GM04504 (cell line): Measurements from ENCODE around the gene CRAMP1.
A peak's percentile ranks its signal among the peaks of the same experiment; 100 is the strongest.

Experiments used
- DNase-seq: peaks from one replicate; pipeline ENCODE4 v3.0.0-alpha.2; 2012; ENCODE audit warnings: low read depth

Gene CRAMP1

DNA sequence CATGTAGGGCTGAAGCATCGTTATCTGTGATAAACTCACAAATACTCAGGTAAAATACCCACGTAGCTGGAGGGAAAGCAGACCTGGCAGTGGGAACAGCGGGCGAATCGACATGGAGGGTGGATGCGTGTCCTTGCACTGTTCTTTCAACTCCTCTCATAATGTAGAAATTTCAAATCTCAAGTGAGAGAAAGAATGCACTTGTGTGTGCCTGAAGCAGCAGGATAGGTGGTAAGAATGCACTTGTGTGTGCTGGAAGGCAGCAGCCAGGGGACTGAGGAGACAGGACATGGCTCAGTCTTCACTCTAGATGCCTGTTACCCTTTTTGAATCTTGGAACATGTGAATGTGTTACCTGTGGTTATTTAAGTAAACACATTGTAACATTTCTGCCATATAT lies 10.7 kb upstream of the CRAMP1 start:
- no peak for DNase-seq

DNA sequence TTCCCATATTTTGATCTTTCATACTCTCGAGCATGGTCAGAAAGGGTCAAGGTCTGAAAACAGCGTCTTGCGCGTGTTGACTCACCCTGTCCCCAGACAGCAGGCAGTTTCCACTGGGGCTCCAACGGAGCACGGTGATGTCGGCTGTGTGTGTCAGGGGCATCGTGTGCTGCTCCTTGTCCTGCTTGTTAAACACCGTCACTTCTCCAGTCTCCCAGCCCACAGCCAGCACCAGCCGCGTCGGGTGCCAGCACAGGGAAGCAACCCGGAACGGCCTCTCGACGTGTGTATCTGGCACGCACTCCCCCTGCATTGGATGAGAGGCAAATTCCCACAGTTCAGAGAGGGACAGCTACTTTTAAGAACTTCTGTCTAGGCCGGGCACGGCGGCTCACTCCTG lies 9.9 kb upstream of the CRAMP1 start:
- no peak for DNase-seq

DNA sequence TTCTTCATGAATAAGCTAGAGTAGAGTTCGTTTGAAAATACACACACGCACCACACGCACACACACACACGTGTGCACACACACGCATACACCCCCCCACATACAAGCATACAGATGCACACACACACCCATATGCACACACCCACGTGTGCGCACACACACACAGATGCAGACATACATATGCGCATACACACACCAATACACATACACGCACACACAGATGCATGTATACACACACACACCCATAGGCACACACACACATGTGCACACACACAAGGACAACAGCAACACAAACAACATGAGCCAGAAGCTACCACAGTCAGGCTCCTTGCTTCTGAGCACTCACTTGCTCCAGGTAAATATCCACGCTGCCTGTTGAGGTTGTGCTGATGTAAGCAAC lies 5.4 kb upstream of the CRAMP1 start:
- DNase-seq = no peak

DNA sequence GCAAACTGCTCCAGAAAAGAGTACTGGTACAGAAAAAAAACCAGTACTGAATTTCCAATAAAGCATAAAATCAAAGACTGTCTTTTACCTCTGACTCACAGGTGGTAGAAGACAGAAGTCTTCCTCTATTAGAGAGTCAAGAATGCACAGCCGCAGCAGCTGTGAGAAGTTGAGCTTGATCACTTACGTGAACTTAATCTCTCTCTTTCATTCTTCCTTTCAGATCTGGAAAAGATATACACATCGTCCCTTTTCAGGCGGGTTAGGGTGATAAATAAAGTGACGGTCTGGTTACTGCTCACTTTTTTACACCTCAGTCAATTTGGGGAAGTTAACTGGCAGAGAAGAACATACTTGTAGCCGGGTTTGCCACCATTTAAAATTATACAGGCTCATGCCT lies 4.2 kb upstream of the CRAMP1 start:
- no peak for DNase-seq

DNA sequence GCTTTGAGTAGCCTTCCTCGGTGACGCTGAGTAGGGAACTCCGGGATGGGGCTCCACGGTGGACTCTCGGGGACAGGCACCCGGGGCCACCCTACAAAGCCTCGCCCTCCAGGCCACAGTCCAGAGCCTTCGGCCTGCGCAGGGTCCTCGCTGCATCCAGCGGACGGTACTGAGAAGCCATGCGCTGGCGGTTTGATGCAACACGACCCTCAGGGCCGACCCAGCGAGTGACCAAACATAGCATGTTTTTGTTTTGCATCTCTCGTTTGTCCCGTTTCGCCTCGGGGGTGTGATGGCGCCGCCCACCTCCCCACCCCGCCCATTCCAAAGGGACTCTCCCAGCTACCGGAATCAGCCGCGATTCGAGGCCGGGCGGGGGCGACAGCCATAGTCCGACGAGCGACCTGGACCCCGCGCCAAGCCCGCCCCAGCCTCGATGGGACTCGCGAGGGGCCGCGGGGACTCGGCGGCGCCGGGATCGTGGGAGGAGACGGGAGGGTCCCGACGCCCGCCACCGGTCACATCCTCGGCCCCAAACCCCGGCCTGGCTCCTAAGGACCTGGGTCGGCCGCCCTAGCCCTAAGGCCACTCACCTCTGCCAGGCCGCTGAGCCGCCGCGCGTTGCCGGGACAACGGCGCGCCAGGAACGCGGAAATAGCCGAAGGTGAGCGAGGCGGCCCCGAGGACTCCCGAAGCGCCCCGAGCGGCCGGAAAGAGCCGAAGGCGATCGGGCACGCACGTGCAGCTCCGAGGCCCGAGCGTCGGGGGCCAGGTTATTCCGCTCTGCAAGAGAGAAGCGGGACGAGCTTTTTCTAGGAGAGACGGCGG lies 1.9 kb upstream of the CRAMP1 start:
- peak; percentile 73 for DNase-seq

DNA sequence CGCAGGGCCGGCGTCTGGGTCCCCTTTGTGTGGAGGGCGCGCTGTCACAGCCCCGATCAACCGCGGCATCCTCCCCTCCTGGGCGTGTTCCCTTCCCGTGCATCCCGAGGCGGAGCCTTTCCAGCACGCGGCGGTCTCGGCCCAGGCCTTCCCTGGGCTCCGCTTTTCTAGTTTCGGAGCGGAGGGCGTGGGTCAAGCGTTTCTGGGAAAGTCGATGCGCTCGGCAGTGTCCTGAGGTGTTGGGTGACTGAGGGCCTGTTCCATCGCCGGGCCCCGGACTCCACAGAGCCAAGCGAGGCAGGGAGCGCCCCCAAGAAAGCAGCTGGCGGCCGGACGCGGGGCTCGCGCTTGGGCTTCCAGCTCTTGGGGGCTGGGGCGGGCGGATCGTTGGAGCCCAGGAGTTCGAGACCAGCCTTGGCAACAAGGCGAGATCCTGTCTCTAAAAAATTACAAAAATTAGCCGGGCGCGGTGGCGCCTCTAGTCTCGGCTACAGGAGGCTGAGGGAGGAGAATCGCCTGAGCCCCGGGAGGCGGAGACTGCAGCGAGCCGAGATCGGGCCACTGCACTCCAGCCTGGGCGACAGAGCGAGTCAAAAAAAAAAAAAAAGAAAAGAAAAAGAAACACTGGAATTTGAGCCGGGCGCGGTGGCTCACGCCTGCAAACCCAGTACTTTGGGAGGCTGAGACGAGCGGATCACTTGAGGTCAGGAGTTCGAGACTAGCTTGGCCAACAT lies 1.1 kb upstream of the CRAMP1 start:
- DNase-seq = no peak

DNA sequence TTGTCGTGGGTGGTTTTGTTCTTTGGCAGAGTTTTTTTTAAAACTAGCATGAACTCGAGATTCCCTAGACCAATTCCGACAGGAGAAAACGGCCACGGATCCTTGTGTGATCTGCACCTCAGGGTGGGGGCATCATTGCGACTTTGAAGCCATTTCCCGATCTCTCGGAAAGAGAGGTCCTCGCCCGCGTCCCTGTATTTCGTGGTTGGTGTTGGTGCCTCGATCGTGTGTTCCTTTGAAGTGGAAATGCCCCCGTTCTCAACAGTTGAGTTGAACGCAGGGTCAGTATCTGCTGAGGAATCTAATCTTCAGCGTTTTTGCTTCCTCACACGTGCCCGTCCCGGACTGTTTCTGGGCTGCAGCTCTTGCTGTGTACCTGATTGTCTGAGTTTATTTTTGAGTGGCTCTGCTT lies 1.1 kb downstream of the CRAMP1 start:
- no peak for DNase-seq

DNA sequence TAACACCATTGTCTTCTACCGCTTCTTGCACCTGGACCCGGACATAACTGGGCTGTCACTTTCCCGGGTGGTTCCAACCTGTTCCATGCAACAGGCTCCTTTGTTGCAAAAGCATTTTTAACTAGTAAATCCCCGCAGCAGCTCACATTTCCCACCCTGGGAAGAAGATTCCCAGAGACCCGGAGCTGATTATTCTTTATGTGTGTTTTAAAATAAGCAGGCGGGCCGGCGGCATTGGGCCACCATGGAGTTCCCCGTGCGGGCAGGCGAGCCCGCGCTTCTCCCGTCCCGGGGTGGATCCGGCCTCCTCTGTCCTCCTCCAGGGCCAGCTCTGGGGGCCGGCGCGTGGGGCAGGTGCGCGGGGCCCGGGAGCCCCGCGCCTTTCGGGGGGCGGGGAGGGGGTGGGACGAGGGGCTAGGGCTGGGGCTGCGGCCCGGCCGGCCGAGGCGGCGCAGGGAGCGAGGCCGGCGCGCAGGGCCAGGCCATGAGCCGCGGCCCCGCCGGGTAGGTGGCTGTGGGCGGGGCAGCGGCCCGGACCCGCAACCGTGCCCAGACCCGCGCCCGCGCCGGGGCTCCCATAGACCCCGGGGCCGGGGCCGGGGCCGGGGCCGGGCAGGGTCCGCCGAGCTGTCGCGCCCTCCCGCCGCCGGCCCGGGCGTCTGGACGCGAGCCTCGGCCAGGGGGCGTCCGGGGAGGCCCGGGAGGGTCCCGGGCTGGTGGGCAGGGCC lies 1.7 kb downstream of the CRAMP1 start:
- no peak for DNase-seq

DNA sequence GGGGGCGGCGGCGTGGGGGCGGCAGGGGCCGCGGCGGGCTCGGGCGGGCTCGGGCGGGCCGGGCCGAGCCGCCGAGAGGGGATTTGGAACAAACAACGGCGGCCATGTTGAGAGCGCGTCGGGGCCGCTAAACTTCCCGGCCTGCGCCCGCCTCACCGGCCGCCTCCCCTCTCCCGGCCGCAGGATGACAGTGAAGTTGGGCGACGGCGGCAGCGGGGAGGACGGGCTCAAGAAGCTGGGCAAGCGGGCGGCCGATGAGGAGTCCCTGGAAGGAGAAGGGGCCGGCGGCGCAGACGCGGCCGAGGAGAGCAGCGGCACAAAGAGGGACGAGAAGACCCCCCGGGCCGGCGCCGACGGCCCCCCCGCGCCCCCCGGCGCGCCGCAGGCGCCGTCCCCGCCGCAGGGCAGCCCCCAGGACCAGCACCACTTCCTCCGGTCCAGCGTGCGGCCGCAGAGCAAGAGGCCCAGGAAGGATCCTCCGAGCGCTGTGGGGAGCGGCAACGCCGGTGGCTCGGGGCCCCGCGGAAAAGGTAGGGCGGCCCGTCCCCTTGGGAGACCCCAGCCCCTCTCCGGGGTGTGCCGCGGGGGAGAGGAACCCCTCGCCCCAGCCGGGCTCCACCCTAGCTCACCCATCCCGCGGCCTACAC lies 2.4 kb downstream of the CRAMP1 start:
- DNase-seq = no peak

DNA sequence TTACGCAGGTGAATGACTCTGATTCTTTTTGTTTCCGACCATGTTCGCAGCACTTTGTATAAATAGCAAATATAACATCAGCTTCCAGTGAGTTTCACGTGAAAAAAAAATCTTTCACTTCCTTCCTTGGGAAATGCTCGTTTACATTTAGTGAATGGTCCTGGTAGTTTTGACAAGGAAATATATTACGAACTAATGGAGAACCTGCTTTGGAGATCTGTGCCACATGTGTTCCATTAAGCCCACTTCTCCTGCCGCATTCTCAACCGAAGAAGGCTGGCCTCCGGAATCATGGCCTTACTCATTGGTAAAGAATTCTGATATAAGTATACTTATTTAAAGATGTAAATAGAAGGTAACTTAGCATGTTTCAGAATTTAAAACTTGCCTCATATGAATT lies 3.6 kb downstream of the CRAMP1 start:
- DNase-seq = no peak

DNA sequence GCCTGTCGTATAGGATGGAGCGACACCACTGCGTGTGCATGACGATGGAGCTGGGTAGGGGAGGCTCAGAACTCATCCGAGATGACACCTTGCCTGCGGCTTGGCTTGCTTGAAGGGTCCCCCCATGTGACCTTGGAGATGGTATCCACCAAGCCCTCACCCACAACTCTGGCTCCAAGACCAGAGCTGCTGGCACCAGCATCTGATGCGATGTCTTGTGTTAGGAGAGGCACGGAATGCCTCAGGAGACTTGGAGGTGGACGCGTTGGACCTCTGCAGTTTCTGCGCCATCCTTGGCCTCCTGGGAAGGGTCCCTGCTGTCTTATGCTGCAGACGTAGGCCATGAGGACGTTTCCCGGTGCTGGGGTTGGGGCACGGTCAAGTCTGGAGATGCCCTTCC lies 7.8 kb downstream of the CRAMP1 start:
- DNase-seq = no peak

DNA sequence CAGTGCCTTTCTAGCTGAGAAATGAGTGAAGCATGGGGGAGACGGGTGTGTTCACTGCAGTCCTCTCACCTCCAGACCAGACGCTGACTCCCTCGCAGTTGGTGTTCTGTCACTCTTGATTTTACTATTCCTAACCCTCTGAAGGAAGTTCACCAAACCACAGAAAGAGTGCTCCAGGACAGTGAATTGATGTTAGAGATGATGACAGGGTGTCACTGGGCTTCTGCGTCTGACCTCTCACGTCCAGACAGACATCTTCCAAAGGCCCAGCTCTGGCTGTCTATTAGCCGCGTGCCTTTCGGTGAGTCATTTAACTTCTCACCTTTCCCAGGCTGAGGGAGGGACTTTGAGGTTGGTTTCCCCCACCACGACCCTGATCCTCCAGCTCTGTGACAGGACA lies 8.2 kb downstream of the CRAMP1 start:
- no peak for DNase-seq

DNA sequence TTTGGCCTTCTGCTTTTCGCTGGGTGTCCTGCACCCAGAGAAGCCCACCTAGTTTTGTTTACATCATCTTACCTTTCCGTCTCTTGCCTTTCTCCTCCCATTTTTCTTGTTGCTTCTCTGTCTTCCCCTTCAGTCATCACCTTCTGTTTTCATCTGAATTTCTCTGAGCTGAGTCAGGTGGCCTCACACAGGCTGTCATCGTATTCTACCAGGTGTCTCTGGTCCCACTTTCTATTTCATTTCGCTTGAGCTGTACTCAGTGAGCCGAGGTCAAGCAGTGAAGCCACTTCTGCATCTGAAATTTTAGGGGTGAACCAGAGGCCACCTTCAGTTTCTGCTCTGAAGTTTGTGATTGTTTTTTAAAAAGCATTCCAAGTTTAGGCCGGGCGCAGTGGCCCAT lies 9.7 kb downstream of the CRAMP1 start:
- no peak for DNase-seq

DNA sequence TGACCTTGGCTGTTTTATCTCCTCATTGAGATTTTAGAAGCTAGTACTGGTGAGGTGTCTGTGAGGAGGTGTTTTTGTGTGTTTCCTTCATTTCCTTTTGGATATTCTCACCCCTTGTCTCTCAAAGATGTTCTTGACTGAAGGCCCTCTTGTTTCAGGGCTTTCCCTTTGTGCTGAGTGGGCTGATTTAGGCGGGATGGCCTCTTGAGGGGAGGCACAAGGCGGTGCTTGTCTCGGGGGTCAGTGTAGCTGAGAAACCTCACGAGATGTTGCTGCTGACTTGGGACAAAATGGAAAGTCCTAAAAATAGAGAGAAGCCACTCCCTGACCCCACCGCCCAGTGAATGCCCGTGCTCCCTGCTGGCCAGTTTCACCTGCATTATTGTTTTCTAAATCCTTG lies 14.2 kb downstream of the CRAMP1 start:
- DNase-seq = no peak

DNA sequence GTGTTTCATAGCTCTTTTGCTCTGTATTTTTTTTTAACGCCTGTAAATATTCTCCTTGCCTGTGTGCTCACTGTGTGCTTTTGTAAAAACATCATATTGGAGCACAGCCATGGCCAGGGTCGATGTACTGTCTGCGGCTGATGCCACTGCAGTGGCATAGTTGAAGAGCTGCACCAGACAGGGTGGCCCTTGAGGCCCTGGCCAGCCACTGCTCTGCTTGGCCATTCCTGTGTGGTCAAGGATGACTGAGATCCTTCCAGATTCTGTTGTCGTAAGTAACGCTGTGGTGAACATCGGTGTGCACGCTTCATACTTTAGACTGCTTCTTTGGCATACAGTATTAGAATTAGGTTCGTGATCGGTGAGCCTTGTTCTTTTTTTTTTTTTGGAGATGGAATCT lies 14.6 kb downstream of the CRAMP1 start:
- no peak for DNase-seq

DNA sequence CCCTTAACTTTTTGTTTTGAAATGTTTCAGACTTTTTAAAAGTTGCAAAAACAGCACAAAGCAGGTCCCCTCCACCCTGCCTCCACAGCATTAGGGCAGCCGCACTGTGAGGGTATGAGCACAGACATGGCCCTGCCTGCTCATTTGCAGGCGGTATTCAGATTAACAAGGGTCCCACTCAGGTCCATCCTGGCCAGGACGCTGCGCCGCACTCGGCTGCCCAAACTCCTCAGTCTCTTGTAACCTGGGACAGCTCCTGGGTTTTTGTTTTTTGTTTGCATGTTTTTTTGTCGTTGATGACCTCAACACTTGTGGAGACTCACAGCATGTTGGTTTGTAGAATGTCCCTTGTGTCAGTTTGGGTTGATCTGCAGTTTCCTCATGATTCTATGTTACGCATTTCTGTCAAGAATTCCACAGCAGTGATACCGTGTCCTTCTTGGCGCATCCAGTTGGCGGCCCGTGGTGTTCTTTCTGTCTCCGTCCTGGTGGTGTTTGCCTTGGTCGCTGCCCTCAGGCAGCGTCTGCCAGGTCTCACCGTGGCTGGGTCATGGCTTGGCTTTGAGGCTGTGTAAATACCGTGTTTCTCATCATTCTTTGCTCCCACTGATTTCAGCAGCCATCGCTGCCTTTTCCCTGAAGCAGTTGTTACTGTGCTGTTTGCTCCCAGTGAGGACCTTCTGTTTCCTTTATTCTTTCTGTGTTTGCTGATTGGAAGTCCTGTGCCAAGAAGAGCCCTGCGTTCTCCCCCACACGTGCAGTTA lies 18.5 kb downstream of the CRAMP1 start:
- no peak for DNase-seq

DNA sequence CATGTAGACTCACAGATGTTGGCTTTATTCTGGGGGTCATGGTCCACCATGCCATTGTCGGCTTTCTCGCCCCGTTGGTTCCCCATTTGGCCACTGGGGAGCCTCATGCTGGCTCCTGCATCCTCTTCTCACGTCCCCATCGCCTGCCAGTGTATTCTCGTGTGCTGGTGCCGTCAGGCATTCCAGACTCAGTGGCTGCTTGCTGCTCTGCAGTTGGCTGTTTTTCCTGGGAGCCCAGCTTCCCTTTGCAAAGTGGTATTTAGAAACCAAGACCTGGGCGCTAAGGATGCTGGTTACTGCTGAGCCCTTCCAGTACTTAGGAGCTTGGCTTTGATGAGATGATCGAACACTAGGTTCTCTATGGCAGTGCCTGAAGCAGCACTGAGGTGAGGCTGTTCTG lies 19.1 kb downstream of the CRAMP1 start:
- DNase-seq = no peak

DNA sequence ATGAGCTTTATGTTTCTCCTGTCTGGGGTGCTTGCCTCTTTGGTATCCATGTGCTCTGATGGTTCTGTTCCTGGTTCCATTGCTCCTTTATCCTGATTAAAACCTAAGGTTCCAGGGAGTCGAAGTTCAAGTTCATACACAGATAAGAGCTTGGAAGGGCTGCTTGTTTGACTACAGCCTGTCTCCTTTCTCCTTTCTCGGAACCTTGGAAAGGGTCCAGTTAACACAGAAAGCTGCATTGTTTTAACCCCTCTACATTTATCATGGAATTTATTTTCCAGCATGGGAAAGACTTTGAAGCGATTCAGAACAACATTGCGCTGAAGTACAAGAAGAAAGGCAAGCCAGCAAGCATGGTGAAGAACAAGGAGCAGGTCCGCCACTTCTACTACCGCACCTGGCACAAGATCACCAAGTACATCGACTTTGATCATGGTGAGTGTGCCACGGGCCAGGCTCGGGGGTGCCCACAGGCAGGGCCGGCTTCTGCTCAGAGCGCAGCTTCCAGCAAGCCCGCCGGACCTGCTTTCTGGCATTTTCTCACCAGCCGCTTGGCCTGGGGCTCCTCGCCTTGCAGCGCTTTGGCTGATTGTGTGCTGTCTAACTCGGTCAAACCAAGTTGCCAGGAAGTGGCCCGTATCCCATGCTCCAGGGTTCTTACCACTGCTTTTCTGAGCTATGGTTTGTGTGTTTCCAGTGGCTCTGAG lies 19.9 kb downstream of the CRAMP1 start:
- no peak for DNase-seq

DNA sequence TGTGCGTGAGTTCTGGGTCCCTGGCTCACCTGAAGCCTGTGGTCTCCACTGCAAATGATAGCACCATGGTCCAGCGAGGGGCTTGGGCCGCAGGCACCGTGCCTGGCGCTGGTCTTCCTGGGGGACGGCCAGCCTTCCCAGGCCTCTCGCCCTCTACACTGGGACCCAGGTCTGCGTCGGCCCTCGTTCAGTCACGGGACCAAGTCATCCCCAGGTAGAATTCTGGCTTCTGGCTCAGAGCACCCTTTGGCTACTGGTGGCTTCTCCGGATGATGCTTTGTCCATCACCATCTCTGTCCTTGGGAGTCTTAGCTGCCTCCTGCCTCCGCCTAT lies 20.4 kb downstream of the CRAMP1 start:
- DNase-seq = no peak

DNA sequence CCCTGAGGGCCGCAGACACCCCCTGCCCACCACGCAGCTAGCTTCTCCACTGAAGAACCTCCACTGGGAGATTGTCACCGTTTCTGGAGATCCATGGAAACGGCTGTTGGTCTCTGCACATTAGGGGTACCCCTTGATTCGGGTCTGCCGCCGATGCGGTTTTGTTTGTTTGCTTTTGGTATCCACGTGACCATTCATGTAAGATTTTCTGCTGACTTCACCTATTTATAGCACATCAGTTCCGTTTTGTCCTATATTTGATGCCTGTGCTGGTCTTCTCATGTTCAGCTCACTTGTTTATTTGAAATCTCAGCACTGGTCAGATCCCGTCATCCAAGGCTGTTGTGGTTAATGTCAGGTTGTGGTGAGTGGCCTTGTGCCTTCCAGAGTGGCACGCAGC lies 21.1 kb downstream of the CRAMP1 start:
- no peak for DNase-seq

DNA sequence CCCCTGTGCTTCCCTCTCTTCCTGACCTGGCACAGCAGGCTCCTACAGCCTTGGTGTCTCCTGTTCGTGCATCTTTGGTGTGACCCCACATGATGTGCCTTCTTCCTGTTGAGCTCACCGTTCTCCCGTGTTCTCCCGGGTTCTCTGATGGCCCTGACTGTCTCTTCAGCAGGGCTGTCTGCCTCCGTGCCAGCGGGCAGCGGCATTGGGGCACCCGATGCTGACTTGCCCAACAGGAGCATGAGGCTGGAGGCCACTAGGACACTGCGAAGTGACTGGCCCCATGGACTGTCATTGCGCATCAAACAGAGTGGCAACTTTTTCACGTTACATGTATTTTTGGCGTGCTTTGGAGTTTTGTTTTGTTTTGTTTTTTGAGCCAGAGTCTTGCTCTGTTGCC lies 22.4 kb downstream of the CRAMP1 start:
- DNase-seq = no peak
